Hematopoietic multipotent progenitor cell treated with erythropoietin and hydrocortisone succinate and interleukin-3 and kit ligand, for 15 days (in vitro differentiated cells): ENCODE data around the gene TBXA2R.
"Not testable (repeated sequence)": the region's sequence is repeated elsewhere in the genome, so short reads cannot be mapped to it uniquely, and the experiment has no call there.

Experiments used
- DNase-seq: peaks from one replicate; pipeline ENCODE4 v3.0.0-alpha.2; 2015; ENCODE audit warnings: low spot score

TBXA2R gene

DNA sequence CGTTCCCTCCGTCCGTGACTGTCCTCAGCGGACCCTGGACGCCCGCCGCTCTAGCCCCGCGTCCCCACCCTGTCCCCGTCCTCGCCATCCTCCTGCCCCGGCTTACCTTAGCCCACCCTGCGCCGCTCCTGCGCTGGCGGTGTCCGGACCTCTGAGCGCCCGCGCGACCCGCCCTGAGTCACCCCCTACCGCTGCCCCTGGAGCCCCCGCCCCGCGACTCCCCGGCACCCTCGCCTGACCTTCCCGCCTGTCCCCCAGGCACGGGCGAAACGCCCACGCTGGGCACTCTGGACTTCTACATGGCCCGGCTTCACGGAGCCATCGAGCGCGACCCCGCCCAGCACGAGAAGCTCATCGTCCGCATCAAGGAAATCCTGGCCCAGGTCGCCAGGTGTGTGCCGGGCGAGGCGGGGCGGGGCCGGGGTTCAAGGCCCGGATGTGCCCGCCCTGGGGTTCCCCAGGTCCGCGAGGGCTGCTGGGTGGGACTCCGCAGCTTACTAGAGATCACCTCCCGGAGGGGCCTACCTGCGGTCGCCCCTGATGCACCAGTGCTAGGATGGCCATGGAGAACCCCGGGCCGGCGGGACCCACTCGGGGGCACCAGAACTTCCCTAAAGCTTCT lies 28.8 kb downstream of the TBXA2R start:
- DNase-seq: no peak

GRCh38 chr19:3576696-3577443 lies 29.8 kb downstream of the TBXA2R start:
- DNase-seq: peak; percentile 23

DNA sequence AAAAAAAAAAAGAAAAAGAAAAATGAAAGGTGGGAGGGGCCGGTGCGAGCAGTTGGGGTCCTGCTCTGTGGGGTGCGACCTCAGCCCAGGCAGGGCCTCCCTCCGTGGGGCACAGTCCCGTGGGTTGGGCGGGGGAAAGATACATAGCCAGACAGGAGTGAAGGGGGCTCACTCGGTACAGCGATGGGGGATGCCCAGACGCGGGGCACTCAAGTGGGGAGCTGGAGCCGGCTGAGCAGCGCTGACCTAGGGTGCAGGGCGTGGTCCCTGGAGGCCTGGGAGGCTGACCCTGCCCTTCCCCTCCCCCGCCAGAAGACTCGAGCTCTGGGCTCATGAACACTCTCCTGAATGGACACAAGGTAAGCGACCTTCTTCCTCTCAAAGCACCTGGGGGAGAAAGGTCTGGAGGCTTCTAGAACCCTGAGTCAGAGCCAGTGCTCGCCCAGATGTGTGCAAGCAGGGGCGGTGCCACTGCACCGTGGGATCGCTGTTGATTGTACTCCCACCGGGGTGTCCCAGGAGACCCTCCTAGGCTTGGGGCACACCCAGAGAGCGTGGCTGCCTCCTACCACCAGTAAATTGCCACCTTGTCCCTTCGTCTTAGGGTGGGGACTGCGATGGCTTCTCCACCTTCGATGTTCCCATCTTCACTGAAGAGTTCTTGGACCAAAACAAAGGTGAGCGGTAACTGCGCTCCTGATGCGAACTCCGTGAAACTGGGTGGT lies 30.6 kb downstream of the TBXA2R start:
- no peak for DNase-seq

DNA sequence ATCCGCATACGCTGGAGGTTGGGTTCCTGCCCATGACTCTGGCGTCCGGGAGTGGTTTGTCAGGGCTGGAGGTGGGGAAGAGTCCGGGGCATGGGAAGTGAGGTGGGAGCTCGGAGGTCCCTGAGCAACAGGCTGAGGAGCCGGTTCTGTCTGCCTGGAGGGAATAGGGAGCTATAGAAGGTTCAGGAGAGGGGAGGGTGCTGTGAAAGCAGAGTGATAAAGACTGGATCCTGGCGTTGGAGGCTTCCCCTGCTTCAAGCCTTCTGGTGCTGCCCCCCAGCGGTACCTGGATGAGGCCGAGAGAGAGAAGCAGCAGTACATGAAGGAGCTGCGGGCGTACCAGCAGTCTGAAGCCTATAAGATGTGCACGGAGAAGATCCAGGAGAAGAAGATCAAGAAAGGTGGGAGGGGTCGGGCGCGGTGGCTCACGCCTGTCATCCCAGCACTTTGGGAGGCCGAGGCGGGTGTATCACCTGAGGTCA lies 31.4 kb downstream of the TBXA2R start:
- DNase-seq: peak; percentile 53

- peak; percentile 95 for DNase-seq
These were observed 32.6 kb downstream of the TBXA2R start for GRCh38 chr19:3573858-3574637.

GRCh38 chr19:3573162-3573857 lies 33.4 kb downstream of the TBXA2R start:
- no peak for DNase-seq

DNA sequence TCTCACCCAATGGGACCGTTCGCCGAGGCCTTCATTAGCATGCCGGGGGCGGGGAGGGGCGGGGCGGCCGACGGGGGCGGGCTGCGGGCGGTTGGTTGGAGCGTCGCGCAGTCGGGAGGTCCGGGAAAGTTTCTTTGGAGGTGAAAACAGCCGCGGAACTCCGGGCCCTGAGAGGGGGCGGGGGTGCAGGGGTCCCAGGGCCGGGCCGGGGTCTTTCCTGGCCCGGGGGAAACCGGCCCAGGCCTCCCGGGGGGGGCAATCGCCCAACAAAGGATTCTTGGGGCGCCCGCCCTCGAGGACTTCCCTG lies 33.9 kb downstream of the TBXA2R start, which contains the start of gene HMG20B:
Gene HMG20B, plus strand, starts transcription at position 90 of the 307 bp plus-strand sequence. CDS start 366 bp downstream, outside the sequence.
- DNase-seq: no peak

DNA sequence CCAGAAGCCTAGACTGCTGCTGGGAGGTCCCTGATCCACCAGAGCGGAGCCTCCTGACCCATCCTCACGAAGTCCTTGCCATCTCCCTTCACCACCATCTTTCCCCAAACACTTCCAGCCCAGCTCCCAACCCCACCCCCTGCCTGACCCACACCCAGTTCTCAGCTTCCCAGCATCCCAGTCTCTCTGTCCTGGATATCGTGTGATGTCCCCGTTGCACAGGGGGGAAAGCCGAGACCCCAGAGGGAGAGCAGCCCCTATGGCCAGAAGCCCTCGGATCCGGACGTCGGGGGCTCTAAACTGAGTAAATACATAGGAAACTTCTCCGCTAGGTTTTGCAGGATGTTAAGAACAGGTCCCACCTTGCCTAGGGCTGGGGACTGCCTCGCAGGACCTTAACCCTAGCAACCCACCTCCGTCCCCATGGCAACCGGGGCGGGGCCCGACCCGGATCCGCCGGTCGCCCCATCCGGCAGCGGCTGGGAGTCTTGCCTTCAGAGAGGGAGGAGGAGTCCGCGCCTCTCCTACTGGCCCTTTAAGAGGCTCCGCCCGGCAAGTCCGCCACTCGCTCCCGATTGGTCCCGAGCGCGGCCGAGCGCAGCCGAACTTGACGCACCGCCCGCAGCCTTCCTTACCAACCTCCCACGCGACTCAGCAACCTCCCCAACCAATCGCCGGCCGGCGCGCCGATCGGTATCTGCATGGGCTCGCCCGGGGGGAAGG lies 34.4 kb downstream of the TBXA2R start:
- peak; percentile 99 for DNase-seq

- DNase-seq: no peak
These were observed 36.1 kb downstream of the TBXA2R start for GRCh38 chr19:3570606-3571011.

GRCh38 chr19:3570042-3570441 lies 36.6 kb downstream of the TBXA2R start:
- not testable (repeated sequence) for DNase-seq

DNA sequence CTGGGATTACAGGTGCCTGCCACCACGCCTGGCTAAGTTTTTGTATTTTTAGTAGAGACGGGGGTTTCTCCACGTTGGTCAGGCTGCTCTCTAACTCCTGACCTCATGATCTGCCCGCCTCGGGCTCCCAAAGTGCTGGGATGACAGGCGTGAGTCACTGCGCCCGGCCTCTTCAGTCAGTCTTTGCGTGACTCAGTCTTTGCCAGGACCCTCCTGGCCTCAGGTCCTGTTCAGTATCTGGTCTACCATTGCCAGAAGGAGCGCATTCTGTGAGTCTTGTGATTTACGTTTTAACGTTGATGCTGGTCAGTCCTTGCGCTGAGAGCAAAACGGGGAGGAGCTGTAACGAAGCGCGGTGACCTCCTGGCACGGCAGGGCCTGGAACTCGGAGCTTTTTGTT lies 41.5 kb downstream of the TBXA2R start:
- no peak for DNase-seq

DNA sequence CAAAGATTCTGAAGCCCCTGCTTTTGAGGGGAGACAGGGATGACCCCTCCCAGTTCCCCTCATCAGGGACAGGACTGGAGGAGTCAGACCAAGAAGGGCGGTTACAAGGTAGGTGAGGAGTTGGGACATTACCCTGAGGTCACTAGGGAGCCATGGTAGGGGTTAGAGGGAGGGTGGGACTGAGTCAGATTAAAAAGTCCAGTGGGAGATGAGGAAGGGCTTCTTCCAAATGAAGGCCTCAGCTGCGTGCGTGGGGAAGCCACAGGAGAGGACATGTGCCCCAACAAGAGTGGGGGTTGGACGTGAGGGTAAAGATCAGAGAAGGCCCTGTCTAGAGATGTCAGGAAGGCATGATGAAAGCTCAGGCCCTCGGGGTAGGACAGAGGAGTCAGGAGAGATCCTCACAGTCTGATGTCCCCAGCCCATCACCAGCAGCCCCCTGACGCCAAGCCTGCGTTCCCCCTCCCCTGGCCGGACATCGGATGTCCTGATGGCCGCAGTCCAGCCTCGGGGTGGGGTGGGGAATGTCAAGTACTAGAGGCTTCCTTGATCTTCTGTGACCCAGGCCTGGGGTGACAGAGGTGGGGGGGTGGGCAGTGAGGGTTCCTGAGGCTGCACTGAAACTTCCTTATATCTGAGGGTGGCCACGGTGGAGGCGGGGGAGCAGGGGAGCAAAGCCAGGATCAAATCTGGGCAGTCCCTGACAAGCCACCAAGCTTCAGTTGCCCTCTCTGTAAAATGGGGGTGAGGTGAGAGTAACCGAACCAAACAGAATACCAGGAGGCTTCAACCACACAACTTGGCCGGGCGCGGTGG lies 42.8 kb downstream of the TBXA2R start:
- DNase-seq: no peak

DNA sequence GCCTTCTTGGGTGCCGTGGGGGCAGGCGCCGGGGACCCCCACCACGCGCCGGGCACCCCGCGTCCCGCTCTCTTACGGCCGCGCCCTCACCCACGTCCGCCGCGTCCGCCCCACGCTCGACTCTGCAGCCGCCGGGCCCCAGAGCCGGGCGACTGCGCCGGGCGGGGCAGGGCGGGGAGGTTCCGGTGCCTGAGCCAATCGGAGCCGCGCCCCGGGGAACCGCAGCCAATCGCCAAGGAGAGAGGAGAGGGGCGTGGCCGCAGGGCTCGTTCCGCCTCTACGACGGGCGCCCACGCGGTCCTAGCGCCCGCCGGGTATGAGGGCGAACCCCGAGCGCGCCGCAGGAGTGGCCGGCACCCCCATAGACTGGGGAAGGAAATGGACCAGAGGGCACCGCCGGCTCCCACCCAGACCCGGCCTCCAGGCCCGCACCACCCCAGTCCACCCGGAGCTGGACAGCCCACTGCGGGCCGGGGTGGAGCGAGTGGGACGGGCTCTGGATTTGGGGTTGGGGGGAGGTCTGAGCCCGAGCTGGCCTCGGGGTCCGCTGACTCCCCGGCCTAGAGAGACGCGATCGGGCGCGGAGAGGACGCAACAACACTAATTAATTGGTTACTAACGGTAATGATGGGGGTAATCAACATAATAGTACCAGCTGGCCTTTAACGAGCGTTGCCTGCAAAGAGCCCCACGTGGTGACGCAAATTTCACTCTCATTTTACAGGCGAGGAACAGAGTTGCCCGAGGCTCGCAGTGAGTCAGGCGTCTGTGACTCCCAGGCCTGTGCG lies 49.0 kb downstream of the TBXA2R start, which contains the start of gene MFSD12:
Gene MFSD12, minus strand, starts transcription at position 126 of the 788 bp plus-strand sequence. CDS start 183 bp downstream, outside the sequence.
- DNase-seq: peak; percentile 97

DNA sequence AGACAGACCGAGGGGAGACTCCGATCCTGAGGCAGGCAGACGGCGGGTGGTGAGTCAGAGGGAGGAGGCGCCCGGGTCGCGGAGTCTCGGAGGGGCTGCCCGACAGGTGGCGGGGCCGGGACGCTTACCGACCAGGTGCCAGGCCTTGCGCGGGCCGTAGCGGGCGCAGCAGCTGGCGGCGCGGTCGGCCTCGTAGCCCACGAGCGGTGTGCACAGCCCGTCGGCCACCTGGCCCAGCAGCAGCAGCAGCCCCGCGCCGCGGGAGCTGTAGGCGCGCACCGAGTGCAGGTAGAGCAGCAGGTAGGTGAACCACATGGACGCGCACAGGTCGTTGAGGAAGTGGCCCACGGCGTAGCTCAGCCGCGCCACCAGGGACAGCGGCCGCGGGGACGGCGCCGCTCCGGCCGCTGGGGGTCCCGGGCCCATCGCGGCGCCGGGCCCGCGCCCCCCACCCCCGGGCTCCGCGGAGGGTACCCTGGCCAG lies 49.7 kb downstream of the TBXA2R start:
- peak; percentile 33 for DNase-seq

DNA sequence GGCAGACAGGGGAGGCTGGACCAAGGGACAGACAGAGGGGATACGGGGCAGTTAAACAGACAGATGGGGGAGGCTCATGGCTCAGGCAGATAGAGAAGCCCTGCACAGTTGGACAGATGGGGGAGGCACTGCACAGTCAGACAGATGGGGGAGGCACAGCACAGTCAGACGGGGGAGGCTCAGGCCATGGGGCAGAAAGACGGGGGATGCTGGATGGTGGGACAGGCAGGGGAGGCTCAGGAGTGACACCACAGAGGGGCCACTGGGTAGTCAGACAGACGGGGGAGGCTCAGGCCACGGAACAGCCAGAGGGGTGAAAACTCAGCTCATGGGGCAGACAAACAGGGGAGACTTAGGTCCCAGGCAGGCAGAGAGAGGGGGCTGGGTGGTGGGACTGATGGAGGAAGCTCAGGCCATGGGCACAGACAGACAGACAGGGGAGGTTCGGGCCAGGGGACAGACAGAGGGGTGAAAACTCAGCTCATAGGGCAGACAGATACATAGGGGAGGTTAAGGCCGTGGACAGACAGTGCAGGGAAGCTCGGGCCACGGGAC lies 50.2 kb downstream of the TBXA2R start:
- DNase-seq: no peak

GRCh38 chr19:3555653-3556422 lies 50.8 kb downstream of the TBXA2R start:
- DNase-seq: peak; percentile 27

GRCh38 chr19:3554254-3555083 lies 52.2 kb downstream of the TBXA2R start:
- no peak for DNase-seq
